ENCODE data around the gene CCNDBP1.

The CCNDBP1 gene

DNA sequence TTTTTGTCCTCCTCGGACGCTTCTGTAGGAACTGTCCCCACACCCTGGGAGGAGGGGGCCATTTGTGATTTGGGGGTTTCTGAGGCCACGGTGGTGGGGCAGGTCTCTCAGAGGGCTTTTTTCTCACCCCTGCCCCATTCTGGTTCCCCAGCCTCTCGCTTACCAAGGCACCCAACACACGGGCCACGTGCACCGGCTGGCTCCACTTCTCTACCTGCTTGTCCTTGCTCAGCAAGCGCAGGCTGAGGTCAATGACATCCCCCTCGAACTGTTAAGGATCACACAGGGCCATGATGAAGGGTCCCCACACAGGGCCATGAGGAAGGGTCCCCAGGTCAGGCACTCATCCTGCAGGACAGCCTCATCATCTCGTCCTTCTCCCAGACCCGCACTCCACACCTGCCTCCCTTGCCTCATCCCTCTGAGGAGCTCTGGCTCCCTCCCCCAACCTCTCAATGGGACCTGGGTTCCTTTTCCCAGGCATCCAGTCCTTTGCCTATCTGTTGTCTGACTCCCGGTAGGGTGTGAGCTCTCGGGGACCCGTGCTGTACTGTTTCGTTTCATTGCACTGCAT is 25.1 kb downstream of the CCNDBP1 start:
- Histone ChIP-seq H3K4me3 (ENCODE audit: low read length) (no peak overlapping the region), H3K36me3 (ENCODE audit: control insufficient read depth, low read depth, low read length) (no peaks in the 10 kb centered on the region), H3K9ac (ENCODE audit: low read length) (no peak overlapping the region), H3K9me3 (ENCODE audit: control insufficient read depth, low read depth, low read length) (no peaks in the 10 kb centered on the region), H3K4me1 (ENCODE audit: control insufficient read depth, low read depth, low read length) (no peaks in the 10 kb centered on the region), H3K27me3 (ENCODE audit: control insufficient read depth, insufficient read depth, low read length) (no peaks in the 10 kb centered on the region), H3K27ac (ENCODE audit: low read length) (no peak overlapping the region)

DNA sequence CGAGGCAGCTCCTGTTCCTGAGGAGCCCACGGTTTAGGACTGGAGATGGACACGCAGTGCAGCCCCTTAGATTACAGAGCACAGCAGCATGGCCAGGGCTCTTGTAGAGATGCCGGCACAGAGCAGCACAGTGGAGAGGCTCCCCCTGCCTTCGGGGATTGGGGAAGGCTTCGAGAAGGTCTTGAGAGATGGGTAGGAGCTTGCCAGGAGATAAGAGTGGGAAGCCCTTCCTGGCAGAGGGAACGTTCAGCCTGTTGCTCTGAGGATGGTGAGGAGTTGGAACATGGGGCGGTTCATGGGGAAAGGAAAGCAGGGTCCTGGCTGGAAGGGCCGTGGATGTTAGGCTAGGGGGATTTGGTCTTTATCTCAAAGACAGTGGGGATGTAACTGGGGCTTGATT is 25.6 kb downstream of the CCNDBP1 start:
- Histone ChIP-seq H3K36me3 (ENCODE audit: control insufficient read depth, low read depth, low read length) (no peaks in the 10 kb centered on the region), H3K27ac (ENCODE audit: low read length) (no peak overlapping the region), H3K9ac (ENCODE audit: low read length) (no peak overlapping the region), H3K4me3 (ENCODE audit: low read length) (no peak overlapping the region), H3K9me3 (ENCODE audit: control insufficient read depth, low read depth, low read length) (no peaks in the 10 kb centered on the region), H3K4me1 (ENCODE audit: control insufficient read depth, low read depth, low read length) (no peaks in the 10 kb centered on the region), H3K27me3 (ENCODE audit: control insufficient read depth, insufficient read depth, low read length) (no peaks in the 10 kb centered on the region)

DNA sequence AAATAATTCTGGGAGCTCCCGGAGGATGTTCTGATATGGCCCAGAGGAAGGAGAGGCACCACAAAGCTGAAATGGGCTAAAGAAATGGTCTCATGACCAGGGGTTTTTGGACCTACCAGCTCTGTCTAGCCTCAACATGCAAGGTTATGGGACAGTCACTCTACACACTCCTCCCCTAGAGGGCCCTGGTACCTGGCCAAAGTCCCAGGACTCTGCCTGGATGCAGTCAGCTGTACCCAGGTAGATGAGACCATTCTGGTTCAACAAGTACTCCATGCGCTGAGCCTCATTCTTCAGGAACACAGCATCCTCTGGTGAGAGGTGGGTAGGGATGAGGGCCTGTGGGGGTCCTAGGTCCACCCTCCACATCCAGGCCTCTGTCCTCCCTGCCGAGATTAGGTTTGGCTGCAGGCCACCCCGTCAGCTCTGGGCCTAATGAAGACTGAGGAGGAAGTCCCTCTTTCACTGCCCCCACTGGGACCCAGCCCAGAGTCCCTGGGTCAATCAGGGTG is 26.1 kb downstream of the CCNDBP1 start:
- H3K9ac ChIP-seq (ENCODE audit: low read length), result no peak overlapping the region

DNA sequence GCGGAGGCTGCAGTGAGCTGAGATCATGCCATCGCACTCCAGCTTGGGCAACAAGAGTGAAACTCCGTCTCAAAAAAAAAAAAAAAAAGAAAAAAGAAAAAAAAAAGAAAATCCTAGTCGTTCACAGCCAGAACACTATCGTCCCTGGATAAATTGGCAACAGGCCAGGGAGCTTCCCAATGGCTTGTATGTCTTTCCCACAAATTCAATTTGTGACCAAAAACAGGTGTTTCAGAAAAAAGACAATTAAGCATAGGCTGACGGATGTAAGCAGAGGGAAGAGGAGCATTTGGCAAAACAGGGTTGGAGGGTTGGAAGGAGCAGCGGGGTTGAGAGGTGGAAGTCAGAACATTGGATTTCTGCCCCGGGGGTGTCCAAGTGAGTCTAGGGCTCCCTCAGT is 27.1 kb downstream of the CCNDBP1 start:
- no peaks in the 10 kb centered on the region for H3K27me3 ChIP-seq (ENCODE audit: control insufficient read depth, insufficient read depth, low read length)
- no peaks in the 10 kb centered on the region for H3K9me3 ChIP-seq (ENCODE audit: control insufficient read depth, low read depth, low read length)
- no peak overlapping the region for H3K27ac ChIP-seq (ENCODE audit: low read length)
- no peaks in the 10 kb centered on the region for H3K36me3 ChIP-seq (ENCODE audit: control insufficient read depth, low read depth, low read length)
- no peak overlapping the region for H3K9ac ChIP-seq (ENCODE audit: low read length)
- H3K4me3 ChIP-seq (ENCODE audit: low read length), result no peak overlapping the region
- H3K4me1 ChIP-seq (ENCODE audit: control insufficient read depth, low read depth, low read length), result no peaks in the 10 kb centered on the region

More for the DNA sequence above, 26.1 kb downstream of the CCNDBP1 start:
- Histone ChIP-seq H3K27me3 (ENCODE audit: control insufficient read depth, insufficient read depth, low read length) (no peaks in the 10 kb centered on the region), H3K4me1 (ENCODE audit: control insufficient read depth, low read depth, low read length) (no peaks in the 10 kb centered on the region), H3K4me3 (ENCODE audit: low read length) (no peak overlapping the region), H3K36me3 (ENCODE audit: control insufficient read depth, low read depth, low read length) (no peaks in the 10 kb centered on the region), H3K27ac (ENCODE audit: low read length) (no peak overlapping the region), H3K9me3 (ENCODE audit: control insufficient read depth, low read depth, low read length) (no peaks in the 10 kb centered on the region)

DNA sequence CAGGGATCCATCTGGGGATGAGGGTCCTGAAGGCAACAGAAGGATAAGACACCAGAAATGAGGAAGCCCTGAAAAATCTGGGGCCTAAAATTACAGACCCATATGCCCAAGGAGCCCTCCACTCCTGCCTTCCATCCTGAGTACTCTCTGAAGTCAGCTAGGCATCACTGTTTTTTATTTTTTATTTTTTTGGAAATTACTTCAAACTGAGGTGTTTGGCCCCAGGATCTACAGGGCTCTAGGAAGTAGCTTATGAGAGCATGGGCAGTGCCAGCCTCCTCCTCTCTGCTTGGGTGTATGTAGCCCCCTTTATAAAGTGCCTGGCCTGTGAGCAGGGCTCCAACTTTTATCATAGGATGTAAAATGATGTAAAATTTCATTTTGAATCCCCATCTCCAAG is 27.7 kb downstream of the CCNDBP1 start:
- no peaks in the 10 kb centered on the region for H3K27me3 ChIP-seq (ENCODE audit: control insufficient read depth, insufficient read depth, low read length)

DNA sequence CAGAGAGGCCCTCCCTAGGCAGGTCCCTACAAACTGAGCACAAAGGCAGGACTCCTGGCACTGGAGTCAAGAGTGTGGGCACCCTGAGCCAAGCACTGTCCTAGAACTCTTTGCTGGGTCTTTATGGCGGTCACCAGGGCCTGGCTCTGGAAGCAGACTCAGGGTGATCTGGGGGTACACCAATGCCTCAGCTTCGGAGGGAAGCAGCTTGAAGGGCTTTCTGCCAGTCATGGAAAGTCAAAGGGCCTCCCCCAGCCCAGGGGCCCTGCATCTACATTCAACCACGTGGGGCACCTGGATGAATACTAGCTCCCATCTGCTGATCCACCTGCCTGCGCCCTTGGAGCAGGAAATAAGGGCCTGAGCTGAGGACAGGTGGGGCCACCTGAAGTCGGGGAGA is 28.3 kb downstream of the CCNDBP1 start:
- H3K27ac ChIP-seq (ENCODE audit: low read length), result no peak overlapping the region
- no peaks in the 10 kb centered on the region for H3K27me3 ChIP-seq (ENCODE audit: control insufficient read depth, insufficient read depth, low read length)
- H3K4me3 ChIP-seq (ENCODE audit: low read length), result no peak overlapping the region
- H3K9me3 ChIP-seq (ENCODE audit: control insufficient read depth, low read depth, low read length), result no peaks in the 10 kb centered on the region
- no peaks in the 10 kb centered on the region for H3K4me1 ChIP-seq (ENCODE audit: control insufficient read depth, low read depth, low read length)
- no peaks in the 10 kb centered on the region for H3K36me3 ChIP-seq (ENCODE audit: control insufficient read depth, low read depth, low read length)
- H3K9ac ChIP-seq (ENCODE audit: low read length), result no peak overlapping the region

More for the DNA sequence above, 27.7 kb downstream of the CCNDBP1 start:
- H3K36me3 ChIP-seq (ENCODE audit: control insufficient read depth, low read depth, low read length), result no peaks in the 10 kb centered on the region
- no peak overlapping the region for H3K27ac ChIP-seq (ENCODE audit: low read length)
- H3K9ac ChIP-seq (ENCODE audit: low read length), result no peak overlapping the region
- H3K4me3 ChIP-seq (ENCODE audit: low read length), result no peak overlapping the region
- H3K9me3 ChIP-seq (ENCODE audit: control insufficient read depth, low read depth, low read length), result no peaks in the 10 kb centered on the region
- H3K4me1 ChIP-seq (ENCODE audit: control insufficient read depth, low read depth, low read length), result no peaks in the 10 kb centered on the region

DNA sequence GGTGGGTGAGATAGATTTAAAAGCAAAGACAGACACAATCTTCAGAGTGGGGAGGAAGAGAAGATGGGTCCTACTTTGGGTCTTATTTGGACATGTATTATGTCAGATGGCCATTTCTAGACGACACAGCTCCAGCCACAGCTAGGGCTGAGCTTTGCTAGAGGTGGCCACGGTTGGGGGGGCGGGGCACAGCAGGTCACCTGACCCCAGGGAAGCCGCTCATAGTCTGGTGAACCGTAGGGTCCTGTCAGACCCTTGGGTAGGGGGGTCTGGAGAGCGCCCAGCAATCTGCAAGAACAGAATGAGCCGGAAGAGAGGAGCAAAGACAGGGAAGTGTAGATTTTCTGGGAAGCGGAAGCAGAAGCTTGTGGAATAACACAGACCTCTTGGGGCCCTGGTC is 29.0 kb downstream of the CCNDBP1 start:
- Histone ChIP-seq H3K9me3 (ENCODE audit: control insufficient read depth, low read depth, low read length) (no peaks in the 10 kb centered on the region), H3K9ac (ENCODE audit: low read length) (no peak overlapping the region), H3K4me3 (ENCODE audit: low read length) (no peak overlapping the region), H3K27ac (ENCODE audit: low read length) (no peak overlapping the region), H3K36me3 (ENCODE audit: control insufficient read depth, low read depth, low read length) (no peaks in the 10 kb centered on the region), H3K27me3 (ENCODE audit: control insufficient read depth, insufficient read depth, low read length) (no peaks in the 10 kb centered on the region), H3K4me1 (ENCODE audit: control insufficient read depth, low read depth, low read length) (no peaks in the 10 kb centered on the region)

DNA sequence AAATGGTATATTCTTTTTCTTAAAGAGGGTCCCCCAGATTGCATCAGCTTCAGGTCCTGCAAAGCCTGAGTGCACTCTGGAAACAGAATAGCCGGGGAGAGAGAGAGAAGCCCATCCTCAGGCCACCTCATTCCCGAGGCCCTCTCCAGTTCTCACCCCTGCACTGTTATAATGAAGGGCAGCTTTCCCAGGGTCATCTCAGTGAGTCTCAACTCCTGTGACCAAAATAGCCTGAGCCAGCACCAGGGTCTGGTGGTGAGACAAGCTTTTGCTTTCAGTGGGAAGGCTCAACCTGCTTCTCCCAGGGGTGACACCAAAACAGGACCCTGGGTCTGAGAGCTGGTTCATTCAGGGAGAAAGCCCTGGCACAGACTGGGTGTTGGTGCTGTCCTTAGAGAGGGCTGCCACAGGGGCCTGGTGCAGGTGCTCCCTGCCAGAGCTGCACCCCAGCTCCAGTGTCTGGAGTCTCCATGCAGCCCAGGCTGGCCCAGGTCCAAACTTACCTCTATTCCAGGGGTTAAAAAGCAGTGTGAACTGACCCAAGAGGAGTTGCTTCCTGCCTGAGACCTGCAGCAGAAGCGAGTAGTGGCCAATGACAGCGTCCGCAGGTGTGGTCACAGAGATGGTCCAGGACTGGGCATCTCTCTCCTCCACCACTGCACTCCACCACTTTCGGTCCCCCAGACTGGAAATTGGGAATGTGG is 29.5 kb downstream of the CCNDBP1 start:
- Histone ChIP-seq H3K36me3 (ENCODE audit: control insufficient read depth, low read depth, low read length) (no peaks in the 10 kb centered on the region), H3K4me1 (ENCODE audit: control insufficient read depth, low read depth, low read length) (no peaks in the 10 kb centered on the region), H3K4me3 (ENCODE audit: low read length) (no peak overlapping the region), H3K9me3 (ENCODE audit: control insufficient read depth, low read depth, low read length) (no peaks in the 10 kb centered on the region), H3K9ac (ENCODE audit: low read length) (no peak overlapping the region), H3K27me3 (ENCODE audit: control insufficient read depth, insufficient read depth, low read length) (no peaks in the 10 kb centered on the region), H3K27ac (ENCODE audit: low read length) (no peak overlapping the region)

DNA sequence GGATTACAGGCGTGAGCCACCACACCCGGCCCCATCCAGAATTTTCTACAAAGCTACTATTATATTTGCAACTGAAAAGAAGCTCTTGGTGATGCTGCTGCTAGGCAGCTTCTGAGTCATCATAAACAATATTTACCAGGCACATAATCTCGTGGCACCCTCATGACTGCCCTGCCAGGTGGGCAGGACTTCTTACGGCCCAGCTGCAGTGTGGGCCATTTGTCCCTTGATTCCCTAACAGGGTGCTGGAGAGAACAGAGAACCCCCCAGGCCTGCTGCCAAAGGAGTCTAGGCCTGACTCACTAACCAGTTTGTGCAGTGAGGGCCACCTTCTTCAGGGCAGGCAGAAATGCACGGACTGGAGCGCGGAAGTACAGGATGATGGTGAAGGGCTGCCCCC is 30.8 kb downstream of the CCNDBP1 start:
- H3K27ac ChIP-seq (ENCODE audit: low read length), result no peak overlapping the region
- no peak overlapping the region for H3K9ac ChIP-seq (ENCODE audit: low read length)
- H3K9me3 ChIP-seq (ENCODE audit: control insufficient read depth, low read depth, low read length), result no peaks in the 10 kb centered on the region
- no peak overlapping the region for H3K4me3 ChIP-seq (ENCODE audit: low read length)
- no peaks in the 10 kb centered on the region for H3K36me3 ChIP-seq (ENCODE audit: control insufficient read depth, low read depth, low read length)
- H3K4me1 ChIP-seq (ENCODE audit: control insufficient read depth, low read depth, low read length), result no peaks in the 10 kb centered on the region
- no peaks in the 10 kb centered on the region for H3K27me3 ChIP-seq (ENCODE audit: control insufficient read depth, insufficient read depth, low read length)

DNA sequence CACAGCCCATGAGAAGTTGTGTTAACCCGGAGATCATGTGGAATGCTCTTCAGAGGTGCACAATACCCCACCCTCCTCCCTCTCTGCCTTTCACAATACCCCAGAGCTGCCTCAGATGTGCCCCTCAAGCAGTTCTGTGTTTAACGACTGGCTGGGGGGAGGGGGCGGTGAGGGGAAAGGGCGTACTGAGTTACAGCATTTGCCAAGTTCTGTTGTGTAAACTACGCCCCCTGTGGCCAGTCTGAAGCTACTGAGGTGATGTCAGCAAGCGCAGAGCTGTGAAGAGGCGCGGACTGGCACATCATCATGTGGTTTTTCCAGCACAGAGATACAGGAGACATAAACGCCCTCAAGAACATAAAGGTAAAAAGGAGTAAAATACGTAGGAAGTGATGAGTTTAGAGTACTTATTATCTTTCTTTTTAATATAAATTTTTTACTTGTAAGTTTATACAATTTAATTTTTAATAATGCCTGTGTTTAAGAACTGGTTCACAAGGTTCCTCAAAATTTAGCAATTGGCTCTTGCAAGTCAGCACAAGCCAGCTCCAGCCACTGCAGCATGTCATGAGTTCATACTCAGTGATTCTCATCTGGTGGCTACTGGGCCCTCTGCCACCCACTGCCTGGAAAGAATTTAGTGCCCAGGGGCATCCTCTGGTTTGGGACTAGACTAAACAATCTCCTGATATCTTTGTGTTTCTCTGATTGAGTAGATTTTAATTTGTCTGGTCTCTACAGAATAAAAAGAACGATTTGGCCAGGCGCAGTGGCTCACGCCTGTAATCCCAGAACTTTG is 33.9 kb downstream of the CCNDBP1 start:
- Histone ChIP-seq H3K27ac (ENCODE audit: low read length) (no peak overlapping the region), H3K27me3 (ENCODE audit: control insufficient read depth, insufficient read depth, low read length) (no peaks in the 10 kb centered on the region), H3K36me3 (ENCODE audit: control insufficient read depth, low read depth, low read length) (no peaks in the 10 kb centered on the region), H3K4me3 (ENCODE audit: low read length) (no peak overlapping the region), H3K9me3 (ENCODE audit: control insufficient read depth, low read depth, low read length) (no peaks in the 10 kb centered on the region), H3K4me1 (ENCODE audit: control insufficient read depth, low read depth, low read length) (no peaks in the 10 kb centered on the region), H3K9ac (ENCODE audit: low read length) (no peak overlapping the region)

DNA sequence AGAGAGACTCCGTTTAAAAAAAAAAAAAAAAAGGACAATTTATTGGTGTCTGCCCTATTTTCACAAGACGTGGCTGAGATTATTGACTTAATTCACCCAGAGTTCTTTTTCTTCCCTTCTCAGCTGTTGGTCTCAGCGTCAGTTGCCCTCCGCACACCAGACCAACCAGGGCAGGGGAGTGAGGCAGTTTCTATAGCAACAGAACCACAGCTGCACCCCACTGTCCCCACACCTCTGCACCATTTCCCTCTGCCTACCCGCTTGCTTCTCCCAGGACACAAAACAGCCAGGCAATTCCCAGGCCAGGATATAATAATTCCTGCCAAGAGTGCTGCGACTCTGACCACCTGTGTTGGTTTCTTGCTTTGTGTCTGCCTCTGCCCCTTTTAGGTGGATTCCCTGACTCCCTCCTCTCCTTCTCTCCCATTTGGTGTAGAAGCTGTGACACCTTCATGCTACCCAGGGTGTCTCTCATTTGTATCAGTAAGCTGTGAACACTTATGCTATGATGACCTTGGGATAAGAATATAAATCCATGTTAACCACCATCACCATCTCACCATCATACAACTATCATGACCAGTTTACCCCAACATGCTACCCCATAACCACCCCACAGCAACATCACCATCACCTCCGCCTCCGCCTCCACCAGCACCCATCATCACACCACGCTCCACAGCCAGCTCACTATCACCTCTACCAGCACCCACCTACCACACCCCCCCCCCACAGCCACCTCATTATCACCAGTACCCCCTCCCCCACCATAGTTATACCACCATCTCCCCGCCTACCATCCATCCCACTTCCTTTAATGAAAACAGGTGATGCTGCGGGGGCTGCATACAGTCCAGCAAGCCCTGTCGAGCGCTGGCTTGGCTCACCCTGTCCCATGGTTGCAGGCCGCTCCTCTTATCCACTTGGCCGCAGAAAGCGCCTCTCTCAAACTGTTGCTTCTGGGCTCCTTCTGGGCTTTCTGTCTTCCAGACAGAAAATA is 35.0 kb downstream of the CCNDBP1 start:
- no peak overlapping the region for H3K9ac ChIP-seq (ENCODE audit: low read length)
- no peaks in the 10 kb centered on the region for H3K27me3 ChIP-seq (ENCODE audit: control insufficient read depth, insufficient read depth, low read length)
- H3K27ac ChIP-seq (ENCODE audit: low read length), result no peak overlapping the region

More for the DNA sequence above, 35.0 kb downstream of the CCNDBP1 start:
- no peaks in the 10 kb centered on the region for H3K36me3 ChIP-seq (ENCODE audit: control insufficient read depth, low read depth, low read length)
- no peaks in the 10 kb centered on the region for H3K9me3 ChIP-seq (ENCODE audit: control insufficient read depth, low read depth, low read length)
- H3K4me1 ChIP-seq (ENCODE audit: control insufficient read depth, low read depth, low read length), result no peaks in the 10 kb centered on the region
- H3K4me3 ChIP-seq (ENCODE audit: low read length), result no peak overlapping the region
